SK-N-SH treated with all-trans-retinoic acid at 6 μM for 48 hours (cell line): Measurements from ENCODE around the gene CRCP.
"Not testable (repeated sequence)": the region's sequence is repeated elsewhere in the genome, so short reads cannot be mapped to it uniquely, and the experiment has no call there.

ENCODE experiments used
- ATAC-seq: fragments of 200-7000 bp; cut with Tn5 transposase; 3 replicates; pipeline ENCODE4 v1.9.1; 2020; ENCODE audit warnings: mild to moderate bottlenecking, moderate library complexity
- BACH2 ChIP-seq: fragments of 250-450 bp; sonication (Bioruptor Pico); IDR thresholded peaks from 2 replicates; pipeline ENCODE4 v1.9.0; 2021; ENCODE audit warnings: mild to moderate bottlenecking, borderline replicate concordance
- CREB5 ChIP-seq: fragments of 250-450 bp; sonication (Bioruptor Pico); IDR thresholded peaks from 2 replicates; pipeline ENCODE4 v1.5.1; 2020; ENCODE audit warnings: low read depth, mild to moderate bottlenecking, moderate library complexity
- CSDC2 ChIP-seq: fragments of 250-450 bp; sonication (Bioruptor Pico); IDR thresholded peaks from 2 replicates; pipeline ENCODE4 v1.5.0; 2020; ENCODE audit warnings: mild to moderate bottlenecking, moderate library complexity
- CSRNP3 ChIP-seq: fragments of 250-450 bp; sonication (Bioruptor Pico); IDR thresholded peaks from 2 replicates; pipeline ENCODE4 v1.5.1; 2021; ENCODE audit warnings: mild to moderate bottlenecking, moderate library complexity
- ESRRG ChIP-seq: fragments of 250-450 bp; sonication (Bioruptor Pico); IDR thresholded peaks from 2 replicates; pipeline ENCODE4 v1.6.1; 2021; ENCODE audit warnings: mild to moderate bottlenecking
- GLIS3 ChIP-seq: fragments of 250-450 bp; sonication (Bioruptor Pico); IDR thresholded peaks from 2 replicates; pipeline ENCODE4 v1.5.0; 2020; ENCODE audit warnings: mild to moderate bottlenecking, moderate library complexity
- ISL1 ChIP-seq: fragments of 250-450 bp; sonication (Bioruptor Pico); IDR thresholded peaks from 2 replicates; pipeline ENCODE4 v2.1.2; 2022; ENCODE audit warnings: mild to moderate bottlenecking, moderate library complexity
- OSR1 ChIP-seq: fragments of 250-450 bp; sonication (Bioruptor Pico); IDR thresholded peaks from 2 replicates; pipeline ENCODE4 v1.8.0; 2022; ENCODE audit warnings: moderate library complexity, mild to moderate bottlenecking, inconsistent platforms
- TOX ChIP-seq: fragments of 250-450 bp; sonication (Bioruptor Pico); IDR thresholded peaks from 2 replicates; pipeline ENCODE4 v1.8.0; 2021; ENCODE audit warnings: mild to moderate bottlenecking, moderate library complexity, borderline replicate concordance
- ZC3H10 ChIP-seq: fragments of 250-450 bp; sonication (Bioruptor Pico); IDR thresholded peaks from 2 replicates; pipeline ENCODE4 v1.5.1; 2021; ENCODE audit warnings: mild to moderate bottlenecking, moderate library complexity
- ZFP3 ChIP-seq: fragments of 250-450 bp; sonication (Bioruptor Pico); IDR thresholded peaks from 2 replicates; pipeline ENCODE4 v1.5.0; 2020; ENCODE audit warnings: mild to moderate bottlenecking, moderate library complexity
- ZFP30 ChIP-seq: fragments of 450-650 bp; formaldehyde crosslinking; IDR thresholded peaks from 2 replicates; pipeline ENCODE4 v1.5.0; 2022; ENCODE audit warnings: mild to moderate bottlenecking, moderate library complexity
- ZNF565 ChIP-seq: fragments of 450-650 bp; formaldehyde crosslinking; conservative IDR thresholded peaks from 2 replicates; pipeline ENCODE4 v1.5.0; 2020; ENCODE audit warnings: low read depth, mild to moderate bottlenecking, moderate library complexity
- TF ChIP-seq, protein P1 (sequence below): fragments of 250-450 bp; sonication (Bioruptor Pico); IDR thresholded peaks from 2 replicates; pipeline ENCODE4 v1.8.0; 2020; ENCODE audit warnings: mild to moderate bottlenecking, moderate library complexity, borderline replicate concordance
- TF ChIP-seq, protein P2 (sequence below): fragments of 250-450 bp; sonication (Bioruptor Pico); IDR thresholded peaks from 2 replicates; pipeline ENCODE4 v1.5.0; 2020; ENCODE audit warnings: mild to moderate bottlenecking, moderate library complexity

Gene CRCP

GRCh38 chr7:66070222-66070621 is 44.4 kb upstream of the CRCP start:
- peak; percentile 79 for ATAC-seq
- TF ChIP-seq BACH2 = no peak
- TF ChIP-seq, protein P1, sequence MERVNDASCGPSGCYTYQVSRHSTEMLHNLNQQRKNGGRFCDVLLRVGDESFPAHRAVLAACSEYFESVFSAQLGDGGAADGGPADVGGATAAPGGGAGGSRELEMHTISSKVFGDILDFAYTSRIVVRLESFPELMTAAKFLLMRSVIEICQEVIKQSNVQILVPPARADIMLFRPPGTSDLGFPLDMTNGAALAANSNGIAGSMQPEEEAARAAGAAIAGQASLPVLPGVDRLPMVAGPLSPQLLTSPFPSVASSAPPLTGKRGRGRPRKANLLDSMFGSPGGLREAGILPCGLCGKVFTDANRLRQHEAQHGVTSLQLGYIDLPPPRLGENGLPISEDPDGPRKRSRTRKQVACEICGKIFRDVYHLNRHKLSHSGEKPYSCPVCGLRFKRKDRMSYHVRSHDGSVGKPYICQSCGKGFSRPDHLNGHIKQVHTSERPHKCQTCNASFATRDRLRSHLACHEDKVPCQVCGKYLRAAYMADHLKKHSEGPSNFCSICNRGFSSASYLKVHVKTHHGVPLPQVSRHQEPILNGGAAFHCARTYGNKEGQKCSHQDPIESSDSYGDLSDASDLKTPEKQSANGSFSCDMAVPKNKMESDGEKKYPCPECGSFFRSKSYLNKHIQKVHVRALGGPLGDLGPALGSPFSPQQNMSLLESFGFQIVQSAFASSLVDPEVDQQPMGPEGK (CRISPR knock-in tag) = peak; percentile 18; the same call in 1 of the 2 replicates
- TF ChIP-seq ZC3H10 (CRISPR knock-in tag) = peak; percentile 56; the same call in 1 of the 2 replicates
- peak; percentile 78 for TF ChIP-seq ISL1 (CRISPR knock-in tag)

DNA sequence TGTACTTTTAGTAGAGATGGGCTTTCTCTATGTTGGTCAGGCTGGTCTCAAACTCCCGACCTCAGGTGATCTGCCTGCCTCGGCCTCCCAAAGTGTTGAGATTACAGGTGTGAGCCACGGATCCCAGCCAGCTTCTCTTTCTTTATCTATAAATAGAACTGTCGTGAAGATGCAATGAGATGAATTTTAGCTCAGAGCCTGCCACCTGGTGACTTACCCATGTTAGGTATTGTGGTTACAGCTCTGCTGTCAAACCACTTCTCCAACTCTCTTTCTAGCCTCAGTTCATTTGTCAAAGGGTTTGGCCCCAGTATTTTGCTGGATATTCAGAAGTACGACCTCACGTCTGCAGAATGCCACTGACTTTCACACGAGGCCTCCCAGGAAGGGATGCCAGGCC is 42.4 kb upstream of the CRCP start:
- ATAC-seq = not testable (repeated sequence)

- peak; percentile 99 for ATAC-seq
- TF ChIP-seq ESRRG = no peak
- TF ChIP-seq CSDC2 (CRISPR knock-in tag) = no peak
- TF ChIP-seq, protein P2, sequence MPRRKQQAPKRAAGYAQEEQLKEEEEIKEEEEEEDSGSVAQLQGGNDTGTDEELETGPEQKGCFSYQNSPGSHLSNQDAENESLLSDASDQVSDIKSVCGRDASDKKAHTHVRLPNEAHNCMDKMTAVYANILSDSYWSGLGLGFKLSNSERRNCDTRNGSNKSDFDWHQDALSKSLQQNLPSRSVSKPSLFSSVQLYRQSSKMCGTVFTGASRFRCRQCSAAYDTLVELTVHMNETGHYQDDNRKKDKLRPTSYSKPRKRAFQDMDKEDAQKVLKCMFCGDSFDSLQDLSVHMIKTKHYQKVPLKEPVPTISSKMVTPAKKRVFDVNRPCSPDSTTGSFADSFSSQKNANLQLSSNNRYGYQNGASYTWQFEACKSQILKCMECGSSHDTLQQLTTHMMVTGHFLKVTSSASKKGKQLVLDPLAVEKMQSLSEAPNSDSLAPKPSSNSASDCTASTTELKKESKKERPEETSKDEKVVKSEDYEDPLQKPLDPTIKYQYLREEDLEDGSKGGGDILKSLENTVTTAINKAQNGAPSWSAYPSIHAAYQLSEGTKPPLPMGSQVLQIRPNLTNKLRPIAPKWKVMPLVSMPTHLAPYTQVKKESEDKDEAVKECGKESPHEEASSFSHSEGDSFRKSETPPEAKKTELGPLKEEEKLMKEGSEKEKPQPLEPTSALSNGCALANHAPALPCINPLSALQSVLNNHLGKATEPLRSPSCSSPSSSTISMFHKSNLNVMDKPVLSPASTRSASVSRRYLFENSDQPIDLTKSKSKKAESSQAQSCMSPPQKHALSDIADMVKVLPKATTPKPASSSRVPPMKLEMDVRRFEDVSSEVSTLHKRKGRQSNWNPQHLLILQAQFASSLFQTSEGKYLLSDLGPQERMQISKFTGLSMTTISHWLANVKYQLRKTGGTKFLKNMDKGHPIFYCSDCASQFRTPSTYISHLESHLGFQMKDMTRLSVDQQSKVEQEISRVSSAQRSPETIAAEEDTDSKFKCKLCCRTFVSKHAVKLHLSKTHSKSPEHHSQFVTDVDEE (CRISPR knock-in tag) = no peak
- no peak for TF ChIP-seq ZC3H10 (CRISPR knock-in tag)
- TF ChIP-seq CSRNP3 (CRISPR knock-in tag) = no peak
- peak; percentile 57; the same call in 1 of the 2 replicates for TF ChIP-seq ZFP3 (CRISPR knock-in tag)
- TF ChIP-seq OSR1 (CRISPR knock-in tag) = no peak
- TF ChIP-seq ZNF565 = no peak
Measured at GRCh38 chr7:66075590-66076461, 38.8 kb upstream of the CRCP start, which contains the start of gene ASL. Gene ASL, plus strand, starts transcription at chr7:66075819. Its CDS starts 263 bp downstream, at chr7:66076082.

DNA sequence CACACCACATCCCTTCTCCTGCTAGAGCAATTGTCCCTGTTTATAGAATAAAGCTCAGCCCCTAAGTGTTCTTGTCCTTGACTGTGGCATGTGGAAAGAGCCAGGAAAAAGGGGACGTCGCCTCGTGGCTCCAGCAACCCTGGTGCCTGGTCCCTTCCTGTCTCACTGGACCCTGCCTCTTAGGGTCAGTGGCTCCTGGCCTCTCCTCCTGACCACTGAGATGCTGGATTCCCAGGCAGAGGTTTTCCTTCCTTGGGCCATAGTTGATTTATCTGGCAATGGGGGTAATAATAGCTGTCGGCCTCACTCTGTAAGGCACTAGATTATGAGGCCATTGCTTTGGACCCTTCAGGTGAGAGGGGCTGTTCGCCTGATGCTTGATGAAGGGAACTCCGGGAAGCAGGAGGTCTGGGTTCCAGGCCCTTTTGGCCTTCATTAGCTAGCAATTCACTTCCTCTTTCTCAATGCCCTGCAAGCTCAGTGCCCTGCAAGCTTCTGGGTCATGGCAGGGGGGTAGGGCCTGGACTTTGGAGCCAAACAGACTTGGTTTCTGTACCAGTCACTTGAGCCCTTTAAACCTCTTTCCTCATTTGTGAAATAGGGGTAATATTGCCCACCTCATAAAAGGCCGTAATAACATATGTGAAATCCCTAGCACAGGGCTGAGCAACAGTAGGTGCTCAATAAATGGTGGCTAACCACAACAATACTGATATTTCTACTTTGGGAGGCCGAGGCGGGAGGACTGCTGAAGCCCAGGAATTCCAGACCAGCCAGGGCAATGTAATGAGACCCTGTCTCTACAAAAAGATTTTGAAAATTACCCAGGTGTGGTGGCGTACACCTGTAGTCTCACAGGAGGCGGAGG is 38.0 kb upstream of the CRCP start:
- TF ChIP-seq TOX (CRISPR knock-in tag) (no peak), ZFP30 (CRISPR knock-in tag) (no peak), ZC3H10 (CRISPR knock-in tag) (no peak), BACH2 (no peak), GLIS3 (CRISPR knock-in tag) (no peak), CREB5 (CRISPR knock-in tag) (no peak), ESRRG (no peak), CSRNP3 (CRISPR knock-in tag) (no peak)
- TF ChIP-seq, protein P1 (CRISPR knock-in tag) = no peak
- no peak for ATAC-seq
